Smooth muscle cell (in vitro differentiated cells): ENCODE measurements around the gene APOD. TPM values are rescaled to one million over a fixed set of nuclear protein-coding genes. Genes with fewer than 3 reads are reported as not detected.

ENCODE experiments used
- DNase-seq: peaks from one replicate; lab custom pipeline; 2025; ENCODE audit not compliant: unreplicated experiment; lab: John Stamatoyannopoulos, UW
- H2AFZ ChIP-seq: fragments of 200-600 bp; sonication (generic); 2 replicates; pipeline ENCODE4 v1.6.0; 2016; ENCODE audit warnings: antibody characterized with exemption, low read depth, mild to moderate bottlenecking
- H3F3A ChIP-seq: fragments of 200-600 bp; sonication (generic); 2 replicates; pipeline ENCODE4 v1.6.0; 2017; ENCODE audit warnings: antibody characterized with exemption, low read depth
- H3K27ac ChIP-seq: fragments of 200-600 bp; sonication (generic); 2 replicates; pipeline ENCODE4 v1.5.1; 2016; ENCODE audit warnings: low read depth, mild to moderate bottlenecking
- H3K27me3 ChIP-seq: fragments of 200-600 bp; sonication (generic); 2 replicates; pipeline ENCODE4 v1.6.1; 2016; ENCODE audit warnings: low read depth, mild to moderate bottlenecking
- H3K36me3 ChIP-seq: fragments of 200-600 bp; sonication (generic); 2 replicates; pipeline ENCODE4 v1.5.1; 2016; ENCODE audit warnings: low read depth
- H3K4me1 ChIP-seq: fragments of 200-600 bp; sonication (generic); 2 replicates; pipeline ENCODE4 v1.5.1; 2016; ENCODE audit warnings: low read depth
- H3K4me2 ChIP-seq: fragments of 200-600 bp; sonication (generic); 2 replicates; pipeline ENCODE4 v1.6.0; 2016; ENCODE audit warnings: mild to moderate bottlenecking
- H3K4me3 ChIP-seq: fragments of 200-600 bp; sonication (generic); 2 replicates; pipeline ENCODE4 v1.5.1; 2016; ENCODE audit warnings: mild to moderate bottlenecking
- H3K79me2 ChIP-seq: fragments of 200-600 bp; sonication (generic); 2 replicates; pipeline ENCODE4 v1.6.0; 2016; ENCODE audit warnings: low read depth, mild to moderate bottlenecking
- H3K9ac ChIP-seq: fragments of 200-600 bp; sonication (generic); 2 replicates; pipeline ENCODE4 v1.6.0; 2016; ENCODE audit warnings: low read depth
- H3K9me3 ChIP-seq: fragments of 200-600 bp; sonication (generic); replicated peaks from 2 replicates; pipeline ENCODE4 v1.5.1; 2016; ENCODE audit warnings: low read depth
- H4K20me1 ChIP-seq: fragments of 200-600 bp; sonication (generic); 2 replicates; pipeline ENCODE4 v1.6.0; 2016; ENCODE audit warnings: low read depth
- CTCF ChIP-seq: fragments of 200-600 bp; sonication (generic); IDR thresholded peaks from 2 replicates; pipeline ENCODE4 v1.5.1; 2017; ENCODE audit warnings: borderline replicate concordance, mild to moderate bottlenecking, antibody characterized with exemption; ENCODE audit not compliant: insufficient read depth, poor library complexity, severe bottlenecking
- WGBS: methylation state at CpG from one replicate; pipeline ENCODE4 v1.1.7; 2016; ENCODE audit warnings: low lambda C conversion rate; 5-methylcytosine and 5-hydroxymethylcytosine counted together
- polyA plus RNA-seq: library from polyadenylated mRNA; unstranded; fragments of >200 nt; fragmentation: Nextera tagmentation; extraction: Ambion mirVana; gene quantifications from 2 replicates; pipeline ENCODE4 v1.2.1, GENCODE V29; 2016
- total RNA-seq: library from RNA; depleted of rRNA; stranded (reverse); fragments of >200 nt; gene quantifications from 2 replicates; pipeline ENCODE4 v1.2.3, GENCODE V29; 2014

APOD gene
- total and polyA plus RNA-seq, 2 experiments from 2014 or later: 0.39 to 2.2 TPM

DNA sequence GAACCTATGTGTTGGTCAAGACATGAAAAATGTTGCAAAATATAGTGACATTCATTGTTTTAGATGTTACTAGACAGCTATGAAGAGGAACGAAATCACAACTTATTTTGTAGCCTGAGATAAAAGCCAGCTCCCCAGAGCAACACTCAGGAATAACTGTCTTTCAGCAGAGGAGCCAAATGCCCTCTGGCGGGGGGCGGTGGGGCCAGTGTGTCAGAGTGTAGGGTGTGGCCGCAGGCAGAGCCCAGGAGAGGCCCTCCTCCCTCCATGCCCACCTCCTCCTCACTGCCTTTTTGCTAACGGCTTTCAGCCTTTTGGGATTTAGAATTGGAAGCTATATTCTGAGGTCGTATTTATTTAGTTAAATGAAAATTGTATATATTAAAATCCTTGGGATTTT is 16.9 kb downstream of the APOD start:
- Histone ChIP-seq H3K4me3 (no peak overlapping the region), H3K27me3 (no peaks in the 10 kb centered on the region), H3K4me1 (no peaks in the 10 kb centered on the region), H3F3A (no peaks in the 10 kb centered on the region), H3K9me3 (no peaks in the 10 kb centered on the region), H3K27ac (no peak overlapping the region), H3K79me2 (no peaks in the 10 kb centered on the region), H3K4me2 (no peak overlapping the region), H3K36me3 (no peaks in the 10 kb centered on the region), H3K9ac (no peak overlapping the region), H4K20me1 (no peaks in the 10 kb centered on the region), H2AFZ (no peak overlapping the region)
- DNase-seq: no peak
- TF ChIP-seq CTCF: no peak
- 56% methylated on average over 6 of the region's 6 CpGs for WGBS

- H3K79me2 ChIP-seq: no peaks in the 10 kb centered on the region
- 82% methylated on average over 7 of the region's 7 CpGs for WGBS
- TF ChIP-seq CTCF: no peak
- H3K27me3 ChIP-seq: no peaks in the 10 kb centered on the region
- H3K27ac ChIP-seq: no peak overlapping the region
- no peaks in the 10 kb centered on the region for H3F3A ChIP-seq
- no peak overlapping the region for H3K4me2 ChIP-seq
- no peaks in the 10 kb centered on the region for H3K4me1 ChIP-seq
- no peaks in the 10 kb centered on the region for H3K9me3 ChIP-seq
- no peak for DNase-seq
- no peak overlapping the region for H3K9ac ChIP-seq
- H2AFZ ChIP-seq: no peak overlapping the region
- H3K36me3 ChIP-seq: no peaks in the 10 kb centered on the region
- no peaks in the 10 kb centered on the region for H4K20me1 ChIP-seq
- no peak overlapping the region for H3K4me3 ChIP-seq
These were observed 18.0 kb downstream of the APOD start for GRCh38 chr3:195565716-195566115.

DNA sequence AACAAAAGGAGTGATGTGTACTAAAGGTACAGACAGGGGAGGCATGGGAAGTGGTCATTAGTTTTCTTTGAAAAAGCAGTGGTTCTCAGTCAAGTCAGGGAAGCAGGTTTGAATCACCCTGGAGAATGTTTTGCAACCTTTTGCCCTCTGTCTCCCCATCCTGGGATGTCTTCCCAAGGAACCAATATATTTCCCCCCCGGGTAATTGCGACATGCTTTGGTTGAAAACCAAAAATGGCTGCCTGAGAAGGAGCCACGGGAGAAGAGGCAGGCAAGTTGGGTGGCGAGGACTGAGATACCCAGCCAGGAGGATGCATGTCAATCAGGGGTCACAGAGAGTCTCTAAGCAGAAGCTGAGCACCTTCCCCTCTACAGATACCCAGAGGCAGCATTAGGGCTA is 20.4 kb downstream of the APOD start:
- no peaks in the 10 kb centered on the region for H3K27me3 ChIP-seq
- WGBS: 90% methylated on average over 4 of the region's 4 CpGs
- H2AFZ ChIP-seq: no peak overlapping the region
- H3K9me3 ChIP-seq: no peaks in the 10 kb centered on the region
- H3K4me3 ChIP-seq: no peak overlapping the region
- DNase-seq: no peak
- no peak overlapping the region for H3K27ac ChIP-seq
- H3K4me1 ChIP-seq: no peaks in the 10 kb centered on the region
- no peaks in the 10 kb centered on the region for H3K36me3 ChIP-seq
- H4K20me1 ChIP-seq: no peaks in the 10 kb centered on the region
- H3K4me2 ChIP-seq: no peak overlapping the region
- no peaks in the 10 kb centered on the region for H3F3A ChIP-seq
- no peaks in the 10 kb centered on the region for H3K79me2 ChIP-seq
- TF ChIP-seq CTCF: no peak
- no peak overlapping the region for H3K9ac ChIP-seq

GRCh38 chr3:195559723-195560409 is 23.9 kb downstream of the APOD start:
- Histone ChIP-seq H3K4me2 (no peak overlapping the region), H3K4me3 (no peak overlapping the region), H3K79me2 (no peaks in the 10 kb centered on the region), H3K36me3 (no peaks in the 10 kb centered on the region), H4K20me1 (no peaks in the 10 kb centered on the region), H3K27me3 (no peaks in the 10 kb centered on the region), H3K27ac (no peak overlapping the region), H3F3A (no peaks in the 10 kb centered on the region), H3K9ac (no peak overlapping the region), H3K4me1 (no peaks in the 10 kb centered on the region), H2AFZ (no peak overlapping the region), H3K9me3 (no peaks in the 10 kb centered on the region)
- TF ChIP-seq CTCF: no peak
- DNase-seq: no peak
- WGBS: 81% methylated on average over 4 of the region's 4 CpGs
